ENCODE data around the gene MADCAM1. TPM values are rescaled to one million over a fixed set of nuclear protein-coding genes. Genes with fewer than 3 reads are reported as not detected.
"Not testable (repeated sequence)": the region's sequence is repeated elsewhere in the genome, so short reads cannot be mapped to it uniquely, and the experiment has no call there.

Gene MADCAM1
- 0.12 TPM in 1 of 2 replicates, not detected in the other for total RNA-seq (2014; rRNA removed; shearing (Covaris generic))

- DNase-seq (ENCODE audit: low read depth): no peak
Measured at GRCh38 chr19:496112-496665, at the start of gene MADCAM1. TSS of gene MADCAM1 (plus strand) at chr19:496486. CDS start at chr19:496500, 14 bp downstream.

DNA sequence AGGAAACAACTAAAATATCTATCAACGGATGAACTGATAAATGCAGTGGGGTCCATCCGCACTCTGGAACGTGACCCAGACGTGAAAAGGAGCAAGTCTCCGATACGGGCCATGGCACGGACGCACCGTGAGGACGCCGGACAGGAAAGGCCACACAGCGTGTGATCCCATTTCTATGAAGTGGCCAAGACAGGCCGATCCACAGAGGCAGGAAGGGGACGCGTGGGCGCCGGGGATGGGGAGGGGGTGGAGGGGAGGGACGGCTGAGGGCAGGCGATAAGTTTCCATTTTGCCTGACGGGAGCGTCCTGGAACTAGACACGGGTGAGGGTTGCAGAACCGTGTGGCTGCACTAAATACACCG, 49.2 kb upstream of the MADCAM1 start:
- DNase-seq (ENCODE audit: low read depth): no peak

- no peak for DNase-seq (ENCODE audit: low read depth)
Measured at GRCh38 chr19:447816-448560, 48.3 kb upstream of the MADCAM1 start.

GRCh38 chr19:449916-450315, 46.4 kb upstream of the MADCAM1 start:
- DNase-seq (ENCODE audit: low read depth): no peak

GRCh38 chr19:450912-451481, 45.3 kb upstream of the MADCAM1 start:
- not testable (repeated sequence) for DNase-seq (ENCODE audit: low read depth)

DNA sequence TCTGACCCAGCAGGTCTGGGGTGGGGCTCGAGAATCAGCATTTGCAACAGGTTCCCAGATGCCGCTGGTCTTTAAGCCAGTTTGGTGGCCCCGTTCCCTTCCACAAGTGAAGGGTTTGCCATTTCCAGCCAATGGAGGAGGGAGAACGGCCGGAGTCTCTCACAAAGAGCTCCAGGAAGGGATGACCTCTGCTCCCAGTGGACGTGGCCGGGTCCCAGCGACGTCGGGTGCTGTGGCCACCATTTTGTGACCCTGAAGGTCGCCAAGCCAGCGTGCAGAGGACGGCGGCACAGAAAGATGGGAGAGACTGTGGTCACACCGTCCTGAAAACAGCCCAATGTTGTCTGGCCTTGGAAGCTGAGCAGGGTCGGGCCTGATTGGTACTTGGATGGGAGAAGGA, 43.5 kb upstream of the MADCAM1 start:
- no peak for DNase-seq (ENCODE audit: low read depth)

DNA sequence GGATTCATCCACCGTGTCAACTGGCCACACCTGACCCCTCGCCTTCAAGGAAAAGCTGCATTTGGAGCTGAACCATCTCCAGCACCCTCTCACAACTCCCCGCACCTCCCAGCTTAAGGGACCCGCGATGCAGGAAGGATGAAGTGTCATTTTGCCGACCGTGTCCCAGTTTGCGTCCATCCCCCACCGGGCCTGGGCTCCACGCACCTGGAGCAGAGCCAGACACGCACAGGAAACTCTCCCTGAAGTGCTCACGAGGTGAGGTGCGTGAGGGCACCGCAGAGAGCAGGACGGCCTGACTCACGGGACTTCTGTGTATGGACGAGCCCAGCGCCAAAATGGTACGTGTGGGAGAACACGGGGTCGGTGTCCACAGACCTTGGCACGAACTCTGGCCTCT, 42.7 kb upstream of the MADCAM1 start:
- DNase-seq (ENCODE audit: low read depth): no peak

- no peak for DNase-seq (ENCODE audit: low read depth)
Measured at GRCh38 chr19:455031-455705, 41.1 kb upstream of the MADCAM1 start.

- DNase-seq (ENCODE audit: low read depth): no peak
Measured at GRCh38 chr19:455851-456546, 40.3 kb upstream of the MADCAM1 start.

DNA sequence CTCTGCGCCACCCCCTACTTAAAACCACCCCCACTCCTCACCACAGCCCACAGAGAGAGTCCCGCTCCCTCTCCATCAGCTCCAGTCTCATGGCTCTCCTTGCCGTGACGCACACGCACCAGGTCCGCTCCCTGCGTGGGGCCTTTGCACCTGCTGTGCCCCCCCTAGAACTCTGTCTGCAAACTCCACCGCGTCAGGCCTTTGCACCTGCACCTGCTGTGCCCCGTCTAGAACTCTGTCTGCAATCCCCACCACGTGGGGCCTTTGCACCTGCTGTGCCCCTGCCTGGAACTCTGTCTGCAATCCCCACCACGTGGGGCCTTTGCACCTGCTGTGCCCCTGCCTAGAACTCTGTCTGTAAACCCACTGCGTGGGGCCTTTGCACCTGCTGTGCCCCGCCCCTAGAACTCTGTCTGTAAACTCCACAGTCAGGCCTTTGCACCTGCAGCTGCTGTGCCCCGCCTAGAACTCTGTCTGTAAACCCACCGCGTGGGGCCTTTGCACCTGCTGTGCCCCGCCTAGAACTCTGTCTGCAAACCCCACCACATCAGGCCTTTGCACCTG, 39.7 kb upstream of the MADCAM1 start:
- DNase-seq (ENCODE audit: low read depth): no peak

GRCh38 chr19:457636-458035, 38.6 kb upstream of the MADCAM1 start:
- no peak for DNase-seq (ENCODE audit: low read depth)

DNA sequence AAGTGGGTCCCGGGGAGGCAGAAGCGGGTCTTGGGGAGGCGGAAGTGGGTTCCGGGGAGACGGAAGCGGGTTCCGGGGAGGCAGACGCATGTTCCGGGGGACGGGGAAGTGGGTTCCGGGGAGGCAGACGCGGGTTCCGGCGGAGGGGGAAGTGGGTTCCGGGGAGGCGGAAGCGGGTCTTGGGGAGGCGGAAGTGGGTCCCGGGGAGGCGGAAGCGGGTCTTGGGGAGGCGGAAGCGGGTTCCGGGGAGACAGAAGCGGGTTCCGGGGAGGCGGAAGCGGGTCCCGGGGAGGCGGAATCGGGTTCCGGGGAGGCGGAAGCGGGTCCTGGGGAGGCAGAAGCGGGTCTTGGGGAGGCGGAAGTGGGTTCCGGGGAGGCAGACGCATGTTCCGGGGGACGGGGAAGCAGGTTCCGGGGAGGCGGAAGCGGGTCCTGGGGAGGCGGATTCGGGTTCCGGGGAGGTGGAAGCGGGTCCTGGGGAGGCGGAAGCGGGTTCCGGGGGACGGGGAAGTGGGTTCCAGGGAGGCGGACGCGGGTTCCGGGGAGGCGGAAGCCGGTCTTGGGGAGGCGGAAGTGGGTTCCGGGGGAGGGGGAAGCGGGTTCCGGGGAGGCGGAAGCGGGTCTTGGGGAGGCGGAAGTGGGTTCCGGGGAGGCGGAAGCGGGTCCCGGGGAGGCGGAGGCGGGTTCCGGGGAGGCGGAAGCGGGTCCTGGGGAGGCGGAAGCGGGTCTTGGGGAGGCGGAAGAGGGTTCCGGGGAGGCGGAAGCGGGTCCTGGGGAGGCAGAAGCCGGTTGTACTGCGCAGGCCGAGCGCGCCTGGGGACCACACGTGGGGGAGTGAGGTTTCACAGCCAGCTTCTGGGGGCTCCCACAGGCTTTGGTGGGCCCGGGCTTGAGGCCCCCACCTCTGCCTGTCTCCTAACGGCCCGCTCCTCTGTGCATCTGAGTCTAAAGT, 37.9 kb upstream of the MADCAM1 start:
- DNase-seq (ENCODE audit: low read depth): no peak

- DNase-seq (ENCODE audit: low read depth): peak; percentile 18
Measured at GRCh38 chr19:459724-460511, 36.4 kb upstream of the MADCAM1 start.

GRCh38 chr19:460877-461720, 35.2 kb upstream of the MADCAM1 start, which contains the start of gene SHC2:
TSS of gene SHC2 (minus strand) at chr19:461033. CDS start at chr19:460996, 37 bp downstream.
- no peak for DNase-seq (ENCODE audit: low read depth)

GRCh38 chr19:461721-462551, 34.4 kb upstream of the MADCAM1 start:
- no peak for DNase-seq (ENCODE audit: low read depth)

DNA sequence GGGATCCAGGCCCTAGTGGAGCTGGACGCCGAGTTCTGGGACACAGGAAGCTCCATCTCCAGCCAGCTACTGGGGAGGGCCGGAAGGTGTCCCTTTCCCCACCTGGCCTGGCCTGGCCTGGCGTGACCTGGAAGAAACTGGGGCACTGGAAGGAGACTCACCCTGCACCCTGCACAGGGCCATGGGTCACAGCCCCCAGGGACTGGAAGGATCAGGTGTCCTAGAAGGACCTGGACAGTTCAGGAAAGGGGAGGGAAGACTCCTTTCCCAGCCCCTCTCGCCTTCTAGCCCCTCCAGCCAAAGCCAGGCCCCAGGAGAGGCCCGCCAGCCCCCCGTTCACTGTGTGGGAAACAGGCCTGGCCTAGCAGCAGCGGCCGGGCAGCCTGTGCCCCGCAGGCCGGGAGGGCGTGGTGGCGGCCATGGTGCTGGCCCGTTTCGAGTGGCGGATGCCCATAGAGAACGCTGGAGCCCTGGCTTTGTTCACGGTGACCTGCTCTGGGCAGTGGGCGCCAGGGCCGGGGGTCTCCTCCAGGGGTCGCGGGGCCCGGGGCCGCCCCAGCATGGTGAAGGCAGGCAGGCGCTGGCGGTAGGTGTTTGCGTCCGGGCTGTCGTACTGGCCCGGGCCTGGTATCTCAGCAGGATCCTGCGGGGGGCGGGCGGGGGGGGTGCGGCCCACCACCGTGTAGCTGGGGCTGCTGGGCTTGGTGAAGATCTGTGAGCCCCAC, 32.6 kb upstream of the MADCAM1 start:
- DNase-seq (ENCODE audit: low read depth): no peak

DNA sequence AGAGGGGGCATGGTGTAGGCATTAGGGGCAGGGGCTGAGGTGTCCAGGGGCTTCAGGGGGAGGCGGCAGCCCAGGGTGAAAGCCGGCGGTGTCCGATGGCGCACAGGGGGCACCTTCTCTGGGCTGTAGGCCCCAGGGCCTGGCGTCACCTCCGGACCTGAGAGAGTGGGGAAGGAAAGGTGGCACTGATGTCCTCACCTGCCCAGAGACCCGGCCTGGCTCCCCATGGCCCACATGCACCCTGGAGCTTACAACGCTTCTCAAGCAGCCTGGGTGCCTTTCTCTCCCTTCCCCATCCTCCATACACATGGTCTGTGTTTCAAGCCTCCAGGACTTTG, 32.1 kb upstream of the MADCAM1 start:
- no peak for DNase-seq (ENCODE audit: low read depth)

Measured in RPMI7951 (cell line).